Stimulated activated CD4-positive, alpha-beta T cell treated with anti-CD3 and anti-CD28 coated beads, Interleukin-4, amount 100 ng/mL, for 1 hour (primary cell): Measurements from ENCODE around the gene CSNK1E.
"Not testable (repeated sequence)": the region's sequence is repeated elsewhere in the genome, so short reads cannot be mapped to it uniquely, and the experiment has no call there.

Experiments used
- DNase-seq: peaks from one replicate; pipeline ENCODE4 v3.0.0-alpha.2; 2020

The CSNK1E gene

GRCh38 chr22:38317122-38317994 lies at the start of gene CSNK1E:
Gene CSNK1E, minus strand, starts transcription at chr22:38317433. Its CDS starts 3,276 bp downstream, at chr22:38314157.
- DNase-seq: peak; percentile 76

- not testable (repeated sequence) for DNase-seq
Measured at GRCh38 chr22:38365829-38366228, 48.6 kb upstream of the CSNK1E start.

GRCh38 chr22:38365174-38365573 lies 47.9 kb upstream of the CSNK1E start:
- DNase-seq: not testable (repeated sequence)

GRCh38 chr22:38360560-38360959 lies 43.3 kb upstream of the CSNK1E start:
- DNase-seq: not testable (repeated sequence)

- not testable (repeated sequence) for DNase-seq
Measured at GRCh38 chr22:38359817-38360216, 42.6 kb upstream of the CSNK1E start.

GRCh38 chr22:38357971-38358370 lies 40.7 kb upstream of the CSNK1E start:
- not testable (repeated sequence) for DNase-seq

- no peak for DNase-seq
Measured at GRCh38 chr22:38355275-38355674, 38.0 kb upstream of the CSNK1E start.

- DNase-seq: no peak
Measured at GRCh38 chr22:38353701-38354100, 36.5 kb upstream of the CSNK1E start.

GRCh38 chr22:38353142-38353629 lies 36.0 kb upstream of the CSNK1E start:
- peak; percentile 71 for DNase-seq

- DNase-seq: no peak
Measured at GRCh38 chr22:38352436-38352835, 35.2 kb upstream of the CSNK1E start.

GRCh38 chr22:38350444-38351359 lies 33.5 kb upstream of the CSNK1E start:
- DNase-seq: no peak

- DNase-seq: no peak
Measured at GRCh38 chr22:38348751-38349496, 31.7 kb upstream of the CSNK1E start.

GRCh38 chr22:38347944-38348750 lies 30.9 kb upstream of the CSNK1E start:
- no peak for DNase-seq

GRCh38 chr22:38347181-38347943 lies 30.1 kb upstream of the CSNK1E start:
- DNase-seq: no peak

- DNase-seq: no peak
Measured at GRCh38 chr22:38346506-38346905, 29.3 kb upstream of the CSNK1E start.

- DNase-seq: no peak
Measured at GRCh38 chr22:38345782-38346181, 28.5 kb upstream of the CSNK1E start.

- DNase-seq: not testable (repeated sequence)
Measured at GRCh38 chr22:38339893-38340292, 22.7 kb upstream of the CSNK1E start.

GRCh38 chr22:38338772-38339379 lies 21.6 kb upstream of the CSNK1E start:
- DNase-seq: no peak

GRCh38 chr22:38336699-38337098 lies 19.5 kb upstream of the CSNK1E start:
- DNase-seq: no peak

GRCh38 chr22:38335077-38335476 lies 17.8 kb upstream of the CSNK1E start:
- DNase-seq: no peak
